GM12864 (cell line): Measurements from ENCODE around the gene MRPL27.

Experiments used
- DNase-seq: peaks from one replicate; pipeline ENCODE4 v3.0.0-alpha.2; 2011; ENCODE audit warnings: low read depth
- H3K4me3 ChIP-seq: 2 replicates; pipeline ENCODE4 v1.5.1; 2011; ENCODE audit warnings: mild to moderate bottlenecking, low read depth, low read length, control low read depth
- TF ChIP-seq, protein P1 (sequence below): IDR thresholded peaks from 2 replicates; pipeline ENCODE4 v1.5.1; 2011; ENCODE audit warnings: low read depth, mild to moderate bottlenecking, moderate library complexity, low read length, control low read depth, inconsistent platforms; ENCODE audit errors: missing control alignments

MRPL27 gene

GRCh38 chr17:50354776-50355175 lies 18.2 kb downstream of the MRPL27 start:
- no peak overlapping the region for H3K4me3 ChIP-seq
- TF ChIP-seq, protein P1, sequence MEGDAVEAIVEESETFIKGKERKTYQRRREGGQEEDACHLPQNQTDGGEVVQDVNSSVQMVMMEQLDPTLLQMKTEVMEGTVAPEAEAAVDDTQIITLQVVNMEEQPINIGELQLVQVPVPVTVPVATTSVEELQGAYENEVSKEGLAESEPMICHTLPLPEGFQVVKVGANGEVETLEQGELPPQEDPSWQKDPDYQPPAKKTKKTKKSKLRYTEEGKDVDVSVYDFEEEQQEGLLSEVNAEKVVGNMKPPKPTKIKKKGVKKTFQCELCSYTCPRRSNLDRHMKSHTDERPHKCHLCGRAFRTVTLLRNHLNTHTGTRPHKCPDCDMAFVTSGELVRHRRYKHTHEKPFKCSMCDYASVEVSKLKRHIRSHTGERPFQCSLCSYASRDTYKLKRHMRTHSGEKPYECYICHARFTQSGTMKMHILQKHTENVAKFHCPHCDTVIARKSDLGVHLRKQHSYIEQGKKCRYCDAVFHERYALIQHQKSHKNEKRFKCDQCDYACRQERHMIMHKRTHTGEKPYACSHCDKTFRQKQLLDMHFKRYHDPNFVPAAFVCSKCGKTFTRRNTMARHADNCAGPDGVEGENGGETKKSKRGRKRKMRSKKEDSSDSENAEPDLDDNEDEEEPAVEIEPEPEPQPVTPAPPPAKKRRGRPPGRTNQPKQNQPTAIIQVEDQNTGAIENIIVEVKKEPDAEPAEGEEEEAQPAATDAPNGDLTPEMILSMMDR: no peak
- no peak for DNase-seq

- DNase-seq: no peak
- TF ChIP-seq, protein P1: no peak
These were observed 18.8 kb downstream of the MRPL27 start for GRCh38 chr17:50354198-50354597.

DNA sequence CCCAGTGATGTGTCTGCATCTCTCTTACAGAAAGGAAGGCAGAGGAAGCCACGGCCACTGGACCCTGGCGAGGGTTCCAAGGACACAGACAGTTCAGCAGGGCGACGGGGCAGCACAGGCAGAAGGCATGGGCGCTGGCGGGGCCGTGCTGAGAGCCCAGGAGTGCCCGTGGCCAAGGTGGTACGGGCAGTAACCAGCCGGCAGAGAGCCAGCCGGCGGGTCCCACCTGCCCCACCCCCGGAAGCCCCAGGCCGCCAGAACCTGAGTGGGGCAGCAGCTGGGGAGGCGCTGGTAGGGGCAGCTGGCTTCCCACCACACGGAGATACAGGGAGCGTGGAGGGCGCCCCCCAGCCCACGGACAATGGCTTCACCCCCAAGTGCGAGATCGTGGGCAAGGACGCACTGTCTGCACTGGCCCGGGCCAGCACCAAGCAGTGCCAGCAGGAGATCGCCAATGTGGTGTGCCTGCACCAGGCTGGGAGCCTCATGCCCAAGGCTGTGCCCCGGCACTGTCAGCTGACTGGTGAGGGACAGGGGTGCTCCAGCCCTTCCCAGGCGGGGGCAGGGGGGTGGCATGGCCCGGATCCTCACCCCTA lies 19.3 kb downstream of the MRPL27 start:
- no peak for DNase-seq
- H3K4me3 ChIP-seq: no peak overlapping the region
- TF ChIP-seq, protein P1: no peak

More at GRCh38 chr17:50354198-50354597, 18.8 kb downstream of the MRPL27 start:
- no peak overlapping the region for H3K4me3 ChIP-seq

GRCh38 chr17:50352693-50353599 lies 20.0 kb downstream of the MRPL27 start:
- TF ChIP-seq, protein P1: no peak
- no peak overlapping the region for H3K4me3 ChIP-seq
- DNase-seq: no peak

- no peak overlapping the region for H3K4me3 ChIP-seq
- no peak for DNase-seq
- TF ChIP-seq, protein P1: no peak
These were observed 20.8 kb downstream of the MRPL27 start for GRCh38 chr17:50352072-50352692.

GRCh38 chr17:50350733-50351132 lies 22.3 kb downstream of the MRPL27 start:
- H3K4me3 ChIP-seq: no peak overlapping the region
- TF ChIP-seq, protein P1: no peak
- DNase-seq: no peak
